Fibroblast of lung (primary cell): ENCODE results near the gene APOL2. TPM values are rescaled to one million over a fixed set of nuclear protein-coding genes. Genes with fewer than 3 reads are reported as not detected.

Experiments
- DNase-seq, 2 donors: peaks; one replicate each; pipeline versions ENCODE4 v3.0.0 to v3.0.0-alpha.2; 2010; ENCODE audit warnings: low read depth in 2 of 2
- H2AFZ ChIP-seq: 2 replicates; pipeline ENCODE4 v1.5.1; 2012; ENCODE audit warnings: low read length, control low read depth, inconsistent platforms
- H3K27ac ChIP-seq: 2 replicates; pipeline ENCODE4 v1.5.1; 2011; ENCODE audit warnings: low read length, control low read depth; ENCODE audit not compliant: insufficient read depth
- H3K27me3 ChIP-seq: 2 replicates; pipeline ENCODE4 v1.5.1; 2011; ENCODE audit warnings: mild to moderate bottlenecking, low read length; ENCODE audit not compliant: control insufficient read depth, insufficient read depth
- H3K36me3 ChIP-seq: 2 replicates; pipeline ENCODE4 v1.5.1; 2011; ENCODE audit warnings: low read length; ENCODE audit not compliant: control insufficient read depth, insufficient read depth
- H3K4me1 ChIP-seq: 2 replicates; pipeline ENCODE4 v1.5.1; 2011; ENCODE audit warnings: low read length; ENCODE audit not compliant: control insufficient read depth, insufficient read depth; ENCODE audit errors: extremely low read depth
- H3K4me2 ChIP-seq: 2 replicates; pipeline ENCODE4 v1.5.1; 2011; ENCODE audit warnings: low read length, control low read depth; ENCODE audit not compliant: insufficient read depth; ENCODE audit errors: extremely low read depth
- H3K4me3 ChIP-seq, 4 experiments: fragments of 200-600 bp in 1 of 4; sonication (generic) in 1 of 4; replicated peaks in 1 of 4; 2 replicates each; pipeline ENCODE4 v1.5.1; 2011 to 2016; ENCODE audit warnings: low read length in 4 of 4, low read depth in 3 of 4, mild to moderate bottlenecking in 3 of 4, control low read depth in 2 of 4, inconsistent platforms in 1 of 4, mixed read lengths in 1 of 4; ENCODE audit not compliant: insufficient read depth in 1 of 4; ENCODE audit errors: control extremely low read depth in 1 of 4
- H3K79me2 ChIP-seq: 2 replicates; pipeline ENCODE4 v1.5.1; 2012; ENCODE audit warnings: mild to moderate bottlenecking, low read length, inconsistent platforms; ENCODE audit not compliant: control insufficient read depth, insufficient read depth
- H3K9ac ChIP-seq: 2 replicates; pipeline ENCODE4 v1.5.1; 2011; ENCODE audit warnings: mild to moderate bottlenecking, low read length, control low read depth; ENCODE audit not compliant: insufficient read depth
- H3K9me3 ChIP-seq: 2 replicates; pipeline ENCODE4 v1.5.1; 2012; ENCODE audit warnings: low read depth, low read length; ENCODE audit not compliant: control insufficient read depth, insufficient read depth
- H4K20me1 ChIP-seq: 2 replicates; pipeline ENCODE4 v1.5.1; 2011; ENCODE audit warnings: low read length; ENCODE audit not compliant: control insufficient read depth, insufficient read depth; ENCODE audit errors: extremely low read depth
- CTCF ChIP-seq, 2 donors: IDR thresholded peaks in 1 of 2; conservative IDR thresholded peaks in 1 of 2; 1 replicate in 1 of 2; 2 replicates in 1 of 2; pipeline ENCODE4 v1.5.1; 2011 to 2012; ENCODE audit warnings: low read length in 2 of 2, control low read depth in 1 of 2, inconsistent platforms in 1 of 2, low read depth in 1 of 2, mild to moderate bottlenecking in 1 of 2
- EZH2 ChIP-seq: IDR thresholded peaks from 2 replicates; pipeline ENCODE4 v1.5.1; 2012; ENCODE audit warnings: low read length, control low read depth, mild to moderate bottlenecking; ENCODE audit errors: missing control alignments
- polyA plus RNA-seq, 2 donors: library from polyadenylated mRNA; depleted of rRNA in 1 of 2; stranded (reverse) in 1 of 2; unstranded in 1 of 2; fragments of >200 nt; gene quantifications; 2 replicates each; pipeline ENCODE4 v1.2.1, GENCODE V29; 2011 to 2012; ENCODE audit warnings: missing spikeins in 1 of 2
- total RNA-seq: library from RNA; depleted of rRNA; stranded (reverse); fragments of >200 nt; gene quantifications from 2 replicates; pipeline ENCODE4 v1.2.1, GENCODE V29; 2014

APOL2 gene
- total and polyA plus RNA-seq, 2 donors (not counting 1 experiment from before 2014, with no cell fraction given), result 38.0 to 49.5 TPM

- Histone ChIP-seq H3K4me1 (no peaks in the 10 kb centered on the region), H3K9me3 (no peaks in the 10 kb centered on the region), H4K20me1 (no peaks in the 10 kb centered on the region), H3K4me2 (no peak overlapping the region), H2AFZ (no peak overlapping the region), H3K9ac (no peak overlapping the region), H3K79me2 (no peaks in the 10 kb centered on the region), H3K4me3 (no peak overlapping the region), H3K36me3 (no peaks in the 10 kb centered on the region), H3K27me3 (peaks cover 7% of the 10 kb centered on the region), H3K27ac (no peak overlapping the region)
- peak in 1 of 2 donors; percentile 36 for DNase-seq
- TF ChIP-seq CTCF (conservative IDR thresholded peaks at IDR 0.05 in 1 of 2, IDR thresholded peaks at IDR 0.05 in 1 of 2; ENCODE audit: low read depth in 1 of 2, low read length in 2 of 2) (no peak), EZH2 (no peak)
Observed at GRCh38 chr22:36182056-36182455, 57.3 kb downstream of the APOL2 start.

GRCh38 chr22:36180928-36181327 lies 58.4 kb downstream of the APOL2 start:
- Histone ChIP-seq H3K9ac (no peak overlapping the region), H3K79me2 (no peaks in the 10 kb centered on the region), H2AFZ (no peak overlapping the region), H3K4me3 (no peak overlapping the region), H3K27me3 (peaks cover 2% of the 10 kb centered on the region), H3K4me1 (no peaks in the 10 kb centered on the region), H3K9me3 (no peaks in the 10 kb centered on the region), H4K20me1 (no peaks in the 10 kb centered on the region), H3K27ac (no peak overlapping the region), H3K36me3 (no peaks in the 10 kb centered on the region), H3K4me2 (no peak overlapping the region)
- TF ChIP-seq CTCF (conservative IDR thresholded peaks at IDR 0.05 in 1 of 2, IDR thresholded peaks at IDR 0.05 in 1 of 2; ENCODE audit: low read depth in 1 of 2, low read length in 2 of 2) (no peak), EZH2 (no peak)
- DNase-seq, result no peak

GRCh38 chr22:36180038-36180880 lies 59.1 kb downstream of the APOL2 start:
- Histone ChIP-seq H2AFZ (no peak overlapping the region), H3K27ac (no peak overlapping the region), H3K9ac (no peak overlapping the region), H3K27me3 (peaks cover 2% of the 10 kb centered on the region), H3K79me2 (no peaks in the 10 kb centered on the region), H4K20me1 (no peaks in the 10 kb centered on the region), H3K4me3 (no peak overlapping the region), H3K4me2 (no peak overlapping the region), H3K36me3 (no peaks in the 10 kb centered on the region), H3K9me3 (no peaks in the 10 kb centered on the region), H3K4me1 (no peaks in the 10 kb centered on the region)
- TF ChIP-seq EZH2 (no peak), CTCF (conservative IDR thresholded peaks at IDR 0.05 in 1 of 2, IDR thresholded peaks at IDR 0.05 in 1 of 2; ENCODE audit: low read depth in 1 of 2, low read length in 2 of 2) (peak; percentile 73 to 89)
- peak; percentile 35 to 71 for DNase-seq
